ENCODE data around the gene UNK.
"Not testable (repeated sequence)": the region's sequence is repeated elsewhere in the genome, so short reads cannot be mapped to it uniquely, and the experiment has no call there.

UNK gene

GRCh38 chr17:75846692-75847613, 62.3 kb downstream of the UNK start:
- in situ Hi-C loops (cut with MboI; ENCODE audit: low sequenced_read_pairs), result no loop called here

DNA sequence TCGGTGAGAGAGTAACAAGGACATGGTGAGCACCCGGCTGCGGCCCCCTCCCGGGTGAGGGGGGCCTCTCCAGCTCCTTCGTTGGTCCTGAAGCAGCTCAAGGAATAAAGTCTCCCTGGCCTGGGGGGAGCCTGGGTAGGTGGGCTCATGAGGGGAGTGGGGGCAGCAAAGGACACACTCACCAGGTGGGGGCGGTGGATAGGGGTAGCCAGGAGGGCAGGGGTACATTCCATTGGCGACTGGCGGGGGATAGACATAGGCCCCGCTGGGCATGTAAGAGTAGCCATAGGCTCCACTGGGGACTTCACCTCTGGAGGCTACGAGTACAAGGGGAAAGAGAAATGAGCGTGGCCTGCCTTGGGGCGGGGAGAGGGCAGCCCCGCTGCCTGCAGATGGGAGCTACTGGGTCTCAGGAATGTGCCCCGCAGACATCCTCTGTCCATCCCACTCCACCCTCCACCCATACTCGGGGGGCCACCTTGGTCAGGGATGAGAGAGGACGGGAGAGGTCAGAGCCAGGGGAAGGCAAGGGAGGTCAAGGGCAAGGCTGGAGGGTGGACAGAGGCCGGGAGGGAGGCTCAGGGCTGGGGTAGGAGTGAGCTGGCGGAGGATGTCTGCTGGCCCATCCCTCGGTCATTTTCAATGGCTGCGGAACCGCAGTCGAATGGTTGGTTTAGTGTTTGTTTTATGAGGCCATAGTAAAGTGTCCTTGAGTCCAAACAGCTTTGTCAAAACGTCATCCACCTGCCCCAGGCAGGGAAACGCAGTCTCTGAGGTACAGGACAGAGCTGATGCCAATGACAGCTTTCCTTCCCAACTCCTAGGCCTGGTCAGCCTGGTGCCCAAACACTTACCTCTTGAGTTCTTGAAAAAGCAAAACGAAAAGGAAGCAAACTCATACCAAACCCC, 63.3 kb downstream of the UNK start:
- in situ Hi-C loops (cut with MboI; ENCODE audit: low sequenced_read_pairs), result no loop called here

- in situ Hi-C loops (cut with MboI; ENCODE audit: low sequenced_read_pairs), result no loop called here
Measured at GRCh38 chr17:75848523-75849278, 64.1 kb downstream of the UNK start.

DNA sequence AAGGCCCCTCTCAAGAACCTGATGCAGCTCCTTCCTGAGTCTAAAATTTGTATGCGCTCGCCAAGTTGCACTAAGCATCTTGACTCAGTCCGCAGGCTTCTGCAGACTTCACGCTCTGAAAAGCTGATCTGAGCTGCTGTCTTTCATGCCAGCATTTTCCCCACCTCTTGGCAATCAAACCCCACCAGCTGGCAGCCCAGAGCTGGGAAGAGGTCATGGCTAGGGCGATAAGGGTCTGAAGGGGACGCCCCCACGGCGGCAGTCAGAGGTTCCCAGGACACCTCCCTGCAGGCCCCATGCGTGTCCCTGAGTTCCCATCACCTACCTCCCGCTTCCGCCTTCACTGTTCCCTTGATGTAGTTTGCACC, 64.7 kb downstream of the UNK start:
- in situ Hi-C loops (cut with MboI; ENCODE audit: low sequenced_read_pairs), result no loop called here

DNA sequence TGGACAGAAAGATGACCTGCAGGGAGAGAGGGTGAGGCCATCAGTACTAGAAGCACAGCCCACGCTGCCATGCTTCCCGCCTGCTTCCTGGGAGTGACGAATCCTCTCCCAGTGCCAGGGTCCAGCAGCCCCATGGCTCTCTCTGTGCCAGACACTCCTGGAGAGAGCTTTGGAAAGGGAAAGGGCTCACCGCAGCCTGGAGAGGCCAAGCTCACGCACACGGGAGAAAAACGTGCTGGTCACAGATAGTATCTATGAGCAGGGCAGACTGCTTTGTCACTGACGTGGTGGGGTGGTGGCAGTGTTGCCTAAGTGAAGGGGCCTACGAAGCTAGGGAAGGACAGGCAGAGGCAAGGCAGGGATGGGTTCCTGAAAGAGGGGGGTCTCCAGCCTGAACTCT, 65.1 kb downstream of the UNK start:
- in situ Hi-C loops (cut with MboI; ENCODE audit: low sequenced_read_pairs), result no loop called here

DNA sequence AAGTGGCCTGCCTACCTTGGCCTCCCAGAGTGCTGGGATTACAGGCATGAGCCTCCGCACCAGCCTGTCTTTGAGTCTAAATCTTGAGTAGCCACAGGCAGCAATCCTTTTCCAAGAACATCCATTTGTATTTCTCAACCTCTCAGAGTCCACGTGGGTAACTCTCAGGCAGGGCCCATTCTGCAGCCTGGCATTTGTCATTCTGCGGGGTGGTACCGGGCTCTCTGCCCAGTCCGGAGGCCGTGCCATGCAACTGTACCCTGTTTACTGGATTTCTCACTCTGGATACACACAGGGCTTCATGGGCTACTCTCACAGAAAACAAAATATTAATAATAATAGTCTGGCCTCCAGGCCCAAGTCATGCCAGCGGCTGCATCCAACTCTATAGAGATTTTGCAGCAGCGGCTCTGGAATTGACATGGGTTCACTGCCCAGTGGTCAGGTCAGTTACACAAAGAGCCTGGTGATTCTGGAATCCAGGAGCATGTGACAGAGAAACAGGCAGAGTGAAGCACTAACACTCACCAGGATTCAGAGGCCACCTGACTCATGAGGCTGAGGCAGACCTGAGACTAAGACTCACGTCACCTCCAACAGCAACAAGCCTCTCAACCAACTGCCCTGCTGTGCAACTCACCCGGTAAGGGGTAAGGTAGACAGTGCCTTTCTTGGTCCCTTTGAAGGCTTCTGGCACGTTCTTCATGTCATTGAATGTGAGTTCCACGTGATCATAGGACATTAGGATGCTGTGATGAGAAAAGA, 66.5 kb downstream of the UNK start:
- in situ Hi-C loops (cut with MboI; ENCODE audit: low sequenced_read_pairs), result no loop called here

DNA sequence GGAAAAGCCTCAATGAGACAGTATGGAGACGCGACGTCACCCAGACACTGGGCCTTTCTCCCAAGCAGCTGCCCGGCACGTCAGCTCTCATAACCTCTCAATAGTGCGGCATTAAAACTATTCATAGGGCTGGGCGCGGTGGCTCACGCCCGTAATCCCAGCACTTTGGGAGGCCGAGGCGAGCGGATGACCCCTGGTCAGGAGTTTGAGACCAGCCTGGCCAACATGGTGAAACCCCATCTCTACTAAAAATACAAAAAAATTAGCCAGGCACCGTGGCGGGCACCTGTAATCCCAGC, 67.0 kb downstream of the UNK start:
- in situ Hi-C loops (cut with MboI; ENCODE audit: low sequenced_read_pairs), result not testable (repeated sequence)

DNA sequence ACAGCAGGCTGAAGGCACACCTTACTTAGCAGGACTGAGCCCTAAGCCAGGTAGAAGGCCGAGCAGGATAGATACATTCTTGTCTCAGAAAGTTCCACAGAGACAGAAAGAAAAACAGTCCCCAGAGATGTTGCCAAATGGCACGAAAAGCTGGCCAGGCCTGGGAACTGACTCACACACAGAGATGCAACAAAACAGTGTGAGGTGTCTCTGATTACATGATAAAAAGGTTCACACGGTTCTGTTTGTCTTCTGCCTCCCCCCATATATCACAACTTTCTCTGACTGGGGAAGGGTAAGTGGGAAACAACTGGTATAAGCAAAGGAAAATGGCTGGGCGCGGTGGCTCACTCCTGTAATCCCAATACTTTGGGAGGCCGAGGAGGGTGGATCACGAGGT, 68.8 kb downstream of the UNK start:
- in situ Hi-C loops (cut with MboI; ENCODE audit: low sequenced_read_pairs), result no loop called here

GRCh38 chr17:75854101-75854748, 69.6 kb downstream of the UNK start:
- in situ Hi-C loops (cut with MboI; ENCODE audit: low sequenced_read_pairs), result no loop called here

DNA sequence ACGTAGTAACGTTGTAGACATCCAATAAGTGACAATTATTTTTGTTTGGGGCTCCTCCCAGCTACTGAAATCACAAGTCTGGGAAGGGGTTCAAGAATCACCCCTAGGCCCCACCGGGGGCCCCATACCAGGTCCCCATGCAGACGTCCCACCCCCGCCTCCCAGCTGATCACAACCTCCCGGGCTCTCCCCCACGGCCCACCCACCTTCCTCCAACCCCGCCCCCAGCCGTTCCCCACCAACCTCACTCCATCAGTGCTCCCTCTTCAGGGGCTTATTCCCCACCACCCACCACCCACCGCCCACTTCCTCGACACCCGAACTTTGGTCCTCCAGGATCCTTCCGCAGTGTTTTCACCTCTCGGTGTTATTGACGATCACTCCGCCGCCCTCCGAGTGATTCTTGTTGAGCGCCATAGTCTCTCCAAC, 70.3 kb downstream of the UNK start:
- in situ Hi-C loops (cut with MboI; ENCODE audit: low sequenced_read_pairs), result no loop called here

DNA sequence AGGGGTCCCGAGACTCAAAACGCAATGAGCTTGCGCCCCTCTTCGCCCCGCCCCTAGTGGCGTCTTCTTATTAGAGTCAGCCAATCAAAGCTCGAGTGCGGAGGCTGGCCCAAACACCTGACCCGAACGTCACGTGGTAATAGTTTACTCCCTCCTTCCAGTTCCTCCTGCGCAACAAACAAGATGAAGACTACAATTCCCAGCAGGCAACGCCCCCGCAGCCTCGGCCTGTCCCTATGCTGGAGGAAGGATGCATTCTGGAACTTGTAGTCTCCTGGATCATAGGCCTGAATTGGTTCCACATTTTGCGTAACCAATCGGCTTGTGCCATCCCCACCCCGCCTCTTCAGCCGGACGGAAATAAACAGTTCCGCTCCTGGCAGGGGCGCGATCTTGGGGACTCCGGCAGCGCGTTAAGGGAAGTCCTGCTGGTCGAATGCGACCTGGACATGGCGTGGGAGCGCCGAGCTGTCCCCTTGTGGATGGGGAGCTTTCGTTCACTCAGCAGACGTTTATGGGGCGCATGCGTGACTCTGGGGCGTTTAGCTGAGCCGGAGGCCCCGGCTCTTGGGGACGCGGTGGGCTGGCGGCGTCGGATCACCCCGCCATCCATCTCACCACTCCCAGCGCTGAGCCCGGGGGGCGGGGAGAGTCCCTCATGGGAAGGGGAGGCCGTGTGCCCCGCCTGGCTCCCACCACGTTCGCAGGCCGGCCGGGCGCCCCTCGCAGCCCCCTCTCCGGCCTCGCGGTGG, 70.9 kb downstream of the UNK start, which contains the start of gene WBP2:
TSS of gene WBP2 (minus strand) at position 26 of the 752 bp plus-strand sequence. CDS start 38 bp downstream, outside the sequence.
- in situ Hi-C loops (cut with MboI; ENCODE audit: low sequenced_read_pairs), result no loop called here

GRCh38 chr17:75856062-75856756, 71.6 kb downstream of the UNK start:
- in situ Hi-C loops (cut with MboI; ENCODE audit: low sequenced_read_pairs), result no loop called here

DNA sequence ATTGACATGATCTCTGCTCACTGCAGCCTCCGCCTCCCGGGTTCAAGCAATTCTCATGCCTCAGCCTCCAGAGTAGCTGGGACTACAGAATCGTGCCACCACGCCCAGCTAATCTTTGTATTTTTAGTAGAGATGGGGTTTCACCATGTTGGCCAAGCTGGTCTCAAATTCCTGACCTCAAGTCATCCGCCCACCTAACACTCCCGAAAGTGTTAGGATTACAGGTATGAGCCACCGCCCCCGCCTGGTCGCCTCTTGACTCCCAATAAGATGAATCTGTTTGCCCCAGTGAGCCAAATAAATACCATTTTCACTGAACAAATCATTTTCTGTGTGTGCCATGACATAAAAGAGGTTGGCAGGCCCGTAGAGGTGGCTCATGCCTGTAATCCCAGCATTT, 74.8 kb downstream of the UNK start:
- in situ Hi-C loops (cut with MboI; ENCODE audit: low sequenced_read_pairs), result not testable (repeated sequence)

GRCh38 chr17:75861927-75862317, 77.3 kb downstream of the UNK start:
- in situ Hi-C loops (cut with MboI; ENCODE audit: low sequenced_read_pairs), result no loop called here

DNA sequence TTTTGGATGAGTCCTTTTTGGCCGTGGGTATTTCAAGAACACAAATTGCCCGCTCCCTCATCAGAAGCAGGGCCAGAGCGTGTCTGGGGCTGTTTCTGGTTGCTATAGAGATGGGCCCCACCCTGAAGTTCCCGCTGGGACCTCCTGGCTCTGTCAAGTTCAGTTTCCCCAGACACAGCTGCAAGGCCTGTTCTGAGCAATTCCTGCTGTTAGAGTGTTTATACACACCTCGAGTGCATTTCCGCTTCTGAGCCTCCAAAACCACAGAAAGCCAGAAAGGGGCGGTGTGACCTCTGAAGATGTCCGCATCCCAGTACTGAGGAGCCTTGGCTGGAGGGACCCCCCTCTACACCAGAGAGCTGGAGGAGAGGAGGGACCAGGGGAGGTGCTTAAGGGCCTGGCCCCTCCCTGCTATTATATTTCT, 79.9 kb downstream of the UNK start:
- in situ Hi-C loops (cut with MboI; ENCODE audit: low sequenced_read_pairs), result no loop called here

- in situ Hi-C loops (cut with MboI; ENCODE audit: low sequenced_read_pairs), result not testable (repeated sequence)
Measured at GRCh38 chr17:75864887-75865286, 80.3 kb downstream of the UNK start.

DNA sequence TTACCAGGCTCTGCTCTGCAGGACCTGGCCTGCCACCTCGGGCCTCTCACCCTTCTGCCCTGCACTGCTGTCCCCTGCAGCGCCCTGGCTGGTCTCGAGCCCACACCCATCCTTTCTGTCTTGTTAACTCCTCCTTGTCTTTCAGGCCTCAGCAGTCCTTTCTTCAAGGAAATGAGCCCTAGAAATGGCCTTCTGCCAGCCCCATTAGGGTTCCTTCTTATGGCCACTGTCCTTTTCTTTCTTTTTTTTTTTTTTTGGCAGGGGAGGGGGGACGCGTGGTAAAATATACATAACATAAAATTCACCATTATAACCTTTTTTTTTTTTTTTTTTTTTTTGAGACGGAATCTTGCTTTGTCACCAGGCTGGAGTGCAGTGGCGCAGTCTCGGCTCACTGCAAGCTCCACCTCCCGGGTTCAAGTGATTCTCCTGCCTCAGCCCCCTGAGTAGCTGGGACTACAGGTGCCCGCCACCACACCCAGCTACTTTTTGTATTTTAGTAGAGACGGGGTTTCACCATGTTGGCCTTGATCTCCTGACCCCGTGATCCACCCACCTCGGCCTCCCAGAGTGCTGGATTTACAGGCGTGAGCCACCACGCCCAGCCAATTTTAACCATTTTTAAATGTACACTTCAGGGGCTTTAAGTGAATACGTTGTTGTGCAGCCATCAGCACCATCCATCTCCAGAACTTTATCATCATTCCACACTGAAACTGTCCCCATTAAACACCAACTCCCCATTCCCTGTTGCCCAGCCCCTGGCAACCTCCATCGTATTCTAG, 81.0 kb downstream of the UNK start:
- in situ Hi-C loops (cut with MboI; ENCODE audit: low sequenced_read_pairs), result not testable (repeated sequence)

Measured in HL-60/S4 treated with phorbol 12-myristate 13-acetate at 8.2 ng/mL for 4 days and 3 days (cell line).